DND-41 (cell line): ENCODE measurements around the gene HLA-DPB1.

ENCODE experiments used
- ATAC-seq: fragments of 200-7000 bp; cut with Tn5 transposase; 3 replicates; pipeline ENCODE4 v1.9.1; 2021; ENCODE audit warnings: low read depth; ENCODE audit not compliant: insufficient read depth
- DNase-seq: peaks from one replicate; pipeline ENCODE4 v3.0.0-alpha.2; 2020
- H2AFZ ChIP-seq: 2 replicates; pipeline ENCODE4 v1.6.0; 2012; ENCODE audit warnings: low read depth, low read length
- H3K27ac ChIP-seq: 2 replicates; pipeline ENCODE4 v1.5.1; 2012; ENCODE audit warnings: low read length, inconsistent platforms
- H3K27me3 ChIP-seq: fragments of 200-600 bp; sonication (generic); 2 replicates; pipeline ENCODE4 v1.6.0; 2012; ENCODE audit warnings: low read length, mild to moderate bottlenecking, inconsistent platforms; ENCODE audit not compliant: insufficient read depth, poor library complexity
- H3K36me3 ChIP-seq: 2 replicates; pipeline ENCODE4 v1.5.1; 2012; ENCODE audit warnings: low read length, inconsistent platforms; ENCODE audit not compliant: insufficient read depth
- H3K4me1 ChIP-seq: 2 replicates; pipeline ENCODE4 v1.5.1; 2012; ENCODE audit warnings: mild to moderate bottlenecking, low read length; ENCODE audit not compliant: insufficient read depth
- H3K4me2 ChIP-seq: 2 replicates; pipeline ENCODE4 v1.6.0; 2012; ENCODE audit warnings: mild to moderate bottlenecking, moderate library complexity, low read length, inconsistent platforms; ENCODE audit not compliant: insufficient read depth
- H3K4me3 ChIP-seq, 2 experiments: fragments of 200-600 bp in 1 of 2; shearing (Covaris generic) in 1 of 2; 2 replicates each; pipeline ENCODE4 v1.5.1; 2012 to 2016; ENCODE audit warnings: inconsistent platforms in 2 of 2, low read length in 2 of 2, mild to moderate bottlenecking in 2 of 2, low read depth in 1 of 2, moderate library complexity in 1 of 2
- H3K79me2 ChIP-seq: 2 replicates; pipeline ENCODE4 v1.6.0; 2012; ENCODE audit warnings: low read length, inconsistent platforms; ENCODE audit not compliant: insufficient read depth
- H3K9ac ChIP-seq: 2 replicates; pipeline ENCODE4 v1.6.0; 2012; ENCODE audit warnings: low read depth, mild to moderate bottlenecking, inconsistent platforms, low read length, moderate library complexity
- H3K9me3 ChIP-seq: 2 replicates; pipeline ENCODE4 v1.5.1; 2012; ENCODE audit warnings: low read length, moderate library complexity, mild to moderate bottlenecking, inconsistent platforms; ENCODE audit not compliant: insufficient read depth, severe bottlenecking
- H4K20me1 ChIP-seq: 2 replicates; pipeline ENCODE4 v1.6.0; 2012; ENCODE audit warnings: low read length; ENCODE audit not compliant: insufficient read depth
- CTCF ChIP-seq: IDR thresholded peaks from 2 replicates; pipeline ENCODE4 v1.5.1; 2012; ENCODE audit warnings: borderline replicate concordance, low read length, moderate library complexity, mild to moderate bottlenecking; ENCODE audit not compliant: poor library complexity, severe bottlenecking; ENCODE audit errors: extremely low read depth
- EZH2 ChIP-seq: IDR thresholded peaks from 3 replicates; pipeline ENCODE4 v1.6.1; 2012; ENCODE audit warnings: borderline replicate concordance, low read depth, mild to moderate bottlenecking, moderate library complexity, low read length, inconsistent platforms; ENCODE audit not compliant: severe bottlenecking

Gene HLA-DPB1

GRCh38 chr6:33075208-33075567 is 602 bp upstream of the HLA-DPB1 start:
- Histone ChIP-seq H4K20me1 (0 out of 2 replicates have a peak, but pooled peaks cover 2% of the 10 kb centered on the region), H3K36me3 (no peaks in the 10 kb centered on the region), H3K4me3 (no peak overlapping the region), H3K79me2 (no peaks in the 10 kb centered on the region), H3K27ac (no peak overlapping the region), H3K9me3 (no peaks in the 10 kb centered on the region), H3K4me1 (no peaks in the 10 kb centered on the region), H3K27me3 (peaks cover 55% of the 10 kb centered on the region), H3K9ac (no peak overlapping the region), H3K4me2 (no peak overlapping the region), H2AFZ (no peak overlapping the region)
- no peak for DNase-seq
- TF ChIP-seq CTCF (no peak), EZH2 (no peak)
- ATAC-seq: no peak

GRCh38 chr6:33076406-33076934 is 680 bp downstream of the HLA-DPB1 start:
- 0 out of 2 replicates have a peak, but pooled peaks cover 2% of the 10 kb centered on the region for H4K20me1 ChIP-seq
- no peak overlapping the region for H3K9ac ChIP-seq
- H3K4me1 ChIP-seq: no peaks in the 10 kb centered on the region
- no peak for ATAC-seq
- TF ChIP-seq CTCF (no peak), EZH2 (peak; percentile 21)
- peaks cover 50% of the 10 kb centered on the region for H3K27me3 ChIP-seq
- no peaks in the 10 kb centered on the region for H3K79me2 ChIP-seq
- H2AFZ ChIP-seq: no peak overlapping the region
- no peaks in the 10 kb centered on the region for H3K36me3 ChIP-seq
- no peaks in the 10 kb centered on the region for H3K9me3 ChIP-seq
- no peak overlapping the region for H3K4me2 ChIP-seq
- no peak for DNase-seq
- no peak overlapping the region for H3K27ac ChIP-seq
- H3K4me3 ChIP-seq: no peak overlapping the region

GRCh38 chr6:33077908-33078307 is 2.1 kb downstream of the HLA-DPB1 start:
- Histone ChIP-seq H2AFZ (no peak overlapping the region), H3K27ac (no peak overlapping the region), H3K27me3 (peaks cover 40% of the 10 kb centered on the region), H3K36me3 (no peaks in the 10 kb centered on the region), H3K4me1 (no peaks in the 10 kb centered on the region), H3K4me3 (no peak overlapping the region), H3K4me2 (no peak overlapping the region), H4K20me1 (0 out of 2 replicates have a peak, but pooled peaks cover 2% of the 10 kb centered on the region), H3K79me2 (no peaks in the 10 kb centered on the region), H3K9ac (no peak overlapping the region), H3K9me3 (no peaks in the 10 kb centered on the region)
- no peak for DNase-seq
- no peak for TF ChIP-seq CTCF
- TF ChIP-seq EZH2: no peak
- ATAC-seq: no peak
